Activated T-cell treated with anti-CD3 and anti-CD28 coated beads for 4 hours (primary cell): ENCODE results near the gene PCSK1.
"Not testable (repeated sequence)": the region's sequence is repeated elsewhere in the genome, so short reads cannot be mapped to it uniquely, and the experiment has no call there.

Source experiments
- DNase-seq: peaks from one replicate; pipeline ENCODE4 v3.0.0-alpha.2; 2020

The PCSK1 gene

GRCh38 chr5:96367337-96367736, 65.7 kb downstream of the PCSK1 start:
- not testable (repeated sequence) for DNase-seq

GRCh38 chr5:96354237-96354636, 78.8 kb downstream of the PCSK1 start:
- no peak for DNase-seq

DNA sequence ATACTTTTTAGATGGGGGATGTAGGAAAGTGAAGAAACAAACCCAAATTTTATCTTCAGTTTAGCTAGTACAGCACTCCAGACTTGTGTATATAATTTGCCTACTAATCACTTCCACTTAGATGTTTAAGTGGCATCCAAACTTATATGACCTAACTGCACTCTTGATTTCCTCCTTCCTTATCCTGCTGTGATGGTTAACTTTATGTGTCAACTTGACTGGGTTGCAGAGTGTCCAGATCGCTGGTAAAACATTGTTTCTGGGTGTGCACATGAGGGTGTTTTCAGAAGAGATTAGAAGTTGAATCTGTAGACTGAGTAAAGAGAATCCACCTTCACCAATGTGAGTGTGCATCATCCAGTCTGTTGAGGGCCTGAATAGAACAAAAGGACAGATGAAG, 79.8 kb downstream of the PCSK1 start:
- no peak for DNase-seq

DNA sequence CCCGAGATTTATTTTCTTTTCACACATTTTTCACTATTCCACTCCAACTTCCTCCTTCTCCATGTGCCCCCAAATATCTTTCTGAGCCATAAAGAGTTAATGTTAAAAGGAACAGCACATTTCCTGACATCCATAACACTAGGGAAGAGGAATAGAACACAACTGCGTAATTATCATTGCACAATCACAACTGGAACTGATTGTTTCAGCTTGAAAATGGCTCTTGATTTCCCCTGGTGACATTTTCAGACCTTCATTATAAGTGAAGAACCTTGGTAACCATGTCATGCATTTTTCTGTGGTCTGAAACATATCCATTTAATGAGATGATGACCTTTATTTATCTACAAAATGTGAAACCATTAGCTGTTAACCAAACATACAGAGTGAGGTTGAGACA, 82.4 kb downstream of the PCSK1 start:
- no peak for DNase-seq

GRCh38 chr5:96348536-96348935, 84.5 kb downstream of the PCSK1 start:
- DNase-seq, result no peak

GRCh38 chr5:96347502-96348292, 85.4 kb downstream of the PCSK1 start:
- no peak for DNase-seq

DNA sequence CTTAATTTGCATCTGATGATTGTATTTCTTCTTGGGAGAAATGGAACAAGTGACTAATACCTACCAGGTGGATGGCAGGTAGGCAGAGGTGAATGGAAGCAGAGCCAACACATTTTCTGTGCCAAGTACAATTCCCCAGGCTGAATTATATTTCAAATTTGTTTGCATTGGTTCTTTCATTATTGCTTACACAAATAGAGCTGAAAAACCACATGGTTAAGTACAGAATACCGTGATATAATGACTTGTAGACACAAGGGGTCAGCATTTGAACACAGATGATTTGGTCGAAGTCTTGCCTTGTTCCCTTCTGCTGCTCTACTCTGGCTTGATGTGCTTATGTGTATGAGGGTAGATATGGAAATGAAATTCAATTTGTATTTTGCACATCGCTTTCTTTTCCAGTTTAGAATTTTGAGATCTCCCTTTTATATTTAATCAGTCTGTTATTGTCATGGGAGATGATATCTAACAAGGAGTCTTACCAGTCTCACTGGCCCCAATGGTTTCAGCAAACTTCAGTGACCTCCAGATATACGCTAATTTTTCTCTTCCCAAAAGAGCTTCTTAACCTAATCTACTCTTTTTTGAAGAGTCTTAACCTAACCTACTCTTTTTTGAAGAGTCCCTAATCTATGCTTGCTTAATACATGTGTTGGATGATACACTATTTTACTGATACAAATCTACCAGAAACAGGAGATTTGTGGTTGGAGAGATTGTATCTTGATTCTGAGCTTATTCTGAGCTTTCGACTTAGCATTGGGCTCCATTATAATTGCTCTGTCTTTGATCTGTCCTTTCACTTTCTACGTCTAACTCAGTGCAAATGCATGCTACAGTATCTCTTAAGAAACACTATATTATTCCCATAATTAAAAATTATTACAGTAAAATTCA, 88.1 kb downstream of the PCSK1 start:
- no peak for DNase-seq

- DNase-seq, result no peak
Observed at GRCh38 chr5:96343094-96343493, 90.0 kb downstream of the PCSK1 start.

- no peak for DNase-seq
Observed at GRCh38 chr5:96342581-96342980, 90.5 kb downstream of the PCSK1 start.
